HG03280 (cell line): ENCODE results near the gene GRK2.
"Not testable (repeated sequence)": the region's sequence is repeated elsewhere in the genome, so short reads cannot be mapped to it uniquely, and the experiment has no call there.

Source experiments
- ATAC-seq: cut with Tn5 transposase; IDR thresholded peaks from one replicate; pipeline ENCODE4 v1.9.1; 2021; ENCODE audit warnings: mild to moderate bottlenecking, moderate library complexity; ENCODE audit not compliant: unreplicated experiment

The GRK2 gene

DNA sequence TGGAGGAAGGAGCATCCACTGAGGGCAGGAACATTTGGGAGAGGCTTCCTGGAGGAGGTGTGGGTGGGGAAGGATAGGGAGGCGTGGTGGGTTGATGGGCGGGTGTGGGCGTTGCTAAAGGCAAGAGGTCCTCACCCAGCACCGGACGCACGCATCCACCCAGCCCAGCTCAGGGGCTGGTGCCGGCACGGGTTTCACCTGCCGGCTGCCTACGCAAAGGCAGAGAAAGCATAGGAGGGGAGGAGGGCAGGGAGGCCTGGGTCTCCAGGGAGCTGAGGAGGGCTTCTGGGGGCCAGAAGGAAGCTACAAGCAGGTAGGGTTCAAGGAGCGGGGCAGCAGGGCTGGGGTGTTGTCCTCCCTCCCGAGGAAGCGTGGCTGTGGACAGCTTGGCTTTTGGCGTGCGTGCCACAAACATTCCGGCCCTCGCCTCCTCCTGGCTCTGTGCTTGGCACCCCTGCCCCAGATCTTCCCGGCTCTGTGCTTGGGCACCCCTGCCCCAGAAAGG lies 44.8 kb downstream of the GRK2 start:
- no peak for ATAC-seq

GRCh38 chr11:67311556-67312082 lies 45.3 kb downstream of the GRK2 start:
- no peak for ATAC-seq

GRCh38 chr11:67312187-67313021 lies 46.1 kb downstream of the GRK2 start:
- ATAC-seq = no peak

DNA sequence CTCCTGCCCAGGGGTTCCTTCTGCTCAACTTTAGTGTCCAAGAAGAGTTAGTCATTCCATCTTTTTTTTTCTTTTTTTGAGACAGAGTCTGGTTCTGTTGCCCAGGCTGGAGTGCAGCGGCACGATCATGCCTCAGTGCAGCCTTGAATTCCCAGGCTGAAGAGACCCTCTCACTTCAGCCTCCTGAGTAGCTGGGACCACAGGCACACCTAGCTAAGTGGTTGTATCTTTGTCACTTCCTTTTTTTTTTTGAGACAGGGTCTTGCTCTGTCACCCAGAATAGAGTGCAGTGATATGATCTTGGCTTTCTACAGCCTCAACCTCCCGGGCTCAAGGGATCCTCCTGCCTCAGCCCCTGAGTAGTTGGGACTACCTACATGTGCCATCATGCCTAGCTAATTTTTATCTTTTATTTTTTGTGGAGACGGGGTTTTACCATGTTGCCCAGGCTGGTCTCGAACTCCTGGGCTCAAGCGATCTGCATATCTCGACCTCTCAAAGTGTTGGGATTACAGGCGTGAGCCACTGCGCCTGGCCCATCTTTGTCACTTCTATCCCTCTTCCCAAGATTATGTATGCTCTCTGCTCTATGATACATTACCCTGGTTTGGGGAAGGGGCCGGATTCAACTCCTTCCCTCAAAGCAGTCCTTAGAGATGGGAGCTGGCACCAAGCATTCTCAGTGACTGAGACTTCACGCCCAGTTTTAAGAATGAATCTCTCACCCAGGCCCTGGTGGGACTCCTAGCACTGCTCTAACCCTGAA lies 47.0 kb downstream of the GRK2 start:
- no peak for ATAC-seq

DNA sequence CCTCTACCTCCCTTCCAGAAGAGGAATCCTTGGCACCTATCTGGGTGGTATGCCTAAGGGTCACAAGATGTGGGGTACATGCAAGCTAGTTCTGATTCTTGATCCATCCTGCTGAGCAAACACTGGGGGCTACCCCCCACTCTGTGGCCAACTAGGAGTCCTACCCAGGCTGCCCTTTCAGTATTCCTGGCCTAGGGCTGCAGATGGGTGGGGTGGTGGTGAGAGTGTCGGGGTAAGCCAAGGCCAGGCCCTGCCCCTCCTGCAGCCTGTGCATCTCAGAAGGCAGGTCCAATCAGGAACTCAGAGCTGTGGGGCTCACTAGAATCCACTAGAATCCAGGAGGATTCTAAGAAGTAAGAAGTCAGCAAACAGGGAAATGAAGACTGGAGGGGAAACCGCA lies 47.9 kb downstream of the GRK2 start:
- ATAC-seq = no peak

GRCh38 chr11:67315325-67315909 lies 49.1 kb downstream of the GRK2 start:
- no peak for ATAC-seq

DNA sequence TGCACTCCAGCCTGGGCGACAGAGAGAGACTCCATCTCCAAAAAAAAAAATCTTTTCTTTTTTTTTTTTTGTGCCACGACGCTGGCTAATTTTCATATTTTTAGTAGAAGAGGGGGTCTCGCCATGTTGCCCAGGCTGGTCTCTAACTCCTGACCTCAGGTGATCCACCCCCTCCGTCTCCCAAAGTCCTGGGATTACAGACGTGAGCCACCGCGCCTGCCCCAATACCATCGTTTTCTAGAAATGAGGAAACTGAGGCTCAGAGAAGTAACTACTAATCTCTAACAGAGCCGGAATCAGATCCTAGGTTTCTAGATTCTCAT lies 50.6 kb downstream of the GRK2 start:
- ATAC-seq = no peak

DNA sequence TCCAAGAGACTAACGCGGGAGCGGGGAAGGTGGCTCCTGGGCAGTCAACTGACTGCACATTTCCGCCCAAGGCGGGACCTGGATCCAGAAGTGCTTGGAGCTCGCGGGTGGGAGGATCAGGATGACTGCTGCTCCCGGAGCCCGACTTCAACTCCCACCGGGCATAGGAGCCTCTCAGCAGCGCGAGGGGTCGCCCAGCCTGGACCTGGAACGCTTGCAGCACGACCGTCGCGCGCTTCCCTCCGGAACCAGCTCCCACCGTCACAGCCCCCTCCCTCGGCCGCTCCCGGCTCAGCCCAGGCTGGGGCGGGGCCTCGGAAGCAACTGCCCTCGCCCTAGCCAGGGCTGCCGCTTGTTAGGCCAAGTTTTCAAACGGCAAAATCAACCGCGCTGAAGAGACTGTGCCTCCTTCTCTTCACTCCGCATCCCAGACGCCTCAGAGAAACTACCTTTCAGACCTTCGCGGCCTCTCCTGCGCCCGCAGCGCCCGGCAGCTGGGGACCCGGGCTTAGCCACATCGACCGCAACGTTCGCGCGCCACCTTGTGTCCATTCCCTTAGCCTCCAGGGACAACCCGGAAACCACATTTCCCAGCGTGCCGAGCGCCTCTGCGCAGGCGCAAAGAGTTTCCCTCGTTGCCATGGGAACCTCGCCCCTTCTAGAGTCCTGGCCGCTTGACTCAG lies 51.1 kb downstream of the GRK2 start:
- peak; percentile 87 for ATAC-seq

GRCh38 chr11:67317888-67318555 lies 51.7 kb downstream of the GRK2 start:
- peak; percentile 14 for ATAC-seq

DNA sequence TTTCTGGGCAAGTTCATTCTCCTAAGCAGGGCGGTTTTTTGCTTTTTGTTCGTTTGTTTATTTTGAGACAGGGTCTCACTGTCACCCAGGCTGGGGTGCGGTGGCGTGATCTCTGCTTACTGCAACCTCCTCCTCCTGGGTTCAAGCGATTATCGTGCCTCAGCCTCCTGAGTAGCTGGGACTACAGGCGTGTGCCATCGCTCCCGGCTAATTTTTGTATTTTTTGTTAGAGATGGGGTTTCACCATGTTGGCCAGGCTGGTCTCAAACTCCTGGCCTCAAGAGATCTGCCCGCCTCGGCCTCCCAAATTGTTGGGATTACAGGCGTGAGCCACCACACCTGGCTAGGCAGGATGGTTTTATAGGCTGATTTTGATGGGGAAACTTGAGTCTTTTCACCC lies 52.6 kb downstream of the GRK2 start:
- ATAC-seq = not testable (repeated sequence)

- no peak for ATAC-seq
These were observed 53.7 kb downstream of the GRK2 start for GRCh38 chr11:67320011-67320410.

GRCh38 chr11:67320691-67321090 lies 54.4 kb downstream of the GRK2 start:
- no peak for ATAC-seq

DNA sequence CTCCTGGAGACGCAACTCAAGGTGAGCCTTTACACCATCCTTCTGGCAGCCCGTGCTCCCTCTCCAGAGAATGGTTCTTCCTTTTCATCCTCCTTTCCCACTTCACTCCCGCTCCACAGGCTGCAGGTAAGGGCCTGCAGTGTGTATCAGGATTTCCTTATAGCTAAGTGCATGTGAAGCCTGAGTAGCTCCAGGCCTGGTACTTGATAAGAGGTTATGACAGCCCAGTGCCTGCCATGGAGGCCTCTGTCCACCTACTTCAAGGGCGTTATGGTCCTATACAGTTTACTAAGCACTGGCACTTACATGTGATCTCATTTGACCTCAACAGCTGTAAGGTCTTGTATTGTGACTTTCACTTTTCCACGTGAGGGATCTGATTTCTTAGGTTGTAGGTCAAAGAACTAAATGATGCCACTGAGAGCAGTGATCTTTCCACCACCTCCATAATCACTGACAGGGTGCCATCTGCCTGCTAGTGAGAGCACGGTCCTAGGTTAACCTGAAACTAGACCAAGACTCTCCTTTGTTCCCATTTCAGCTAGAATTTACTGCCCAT lies 55.1 kb downstream of the GRK2 start:
- ATAC-seq = no peak

- ATAC-seq = no peak
These were observed 55.8 kb downstream of the GRK2 start for GRCh38 chr11:67322049-67322448.

- ATAC-seq = no peak
These were observed 57.3 kb downstream of the GRK2 start for GRCh38 chr11:67323526-67323925.

DNA sequence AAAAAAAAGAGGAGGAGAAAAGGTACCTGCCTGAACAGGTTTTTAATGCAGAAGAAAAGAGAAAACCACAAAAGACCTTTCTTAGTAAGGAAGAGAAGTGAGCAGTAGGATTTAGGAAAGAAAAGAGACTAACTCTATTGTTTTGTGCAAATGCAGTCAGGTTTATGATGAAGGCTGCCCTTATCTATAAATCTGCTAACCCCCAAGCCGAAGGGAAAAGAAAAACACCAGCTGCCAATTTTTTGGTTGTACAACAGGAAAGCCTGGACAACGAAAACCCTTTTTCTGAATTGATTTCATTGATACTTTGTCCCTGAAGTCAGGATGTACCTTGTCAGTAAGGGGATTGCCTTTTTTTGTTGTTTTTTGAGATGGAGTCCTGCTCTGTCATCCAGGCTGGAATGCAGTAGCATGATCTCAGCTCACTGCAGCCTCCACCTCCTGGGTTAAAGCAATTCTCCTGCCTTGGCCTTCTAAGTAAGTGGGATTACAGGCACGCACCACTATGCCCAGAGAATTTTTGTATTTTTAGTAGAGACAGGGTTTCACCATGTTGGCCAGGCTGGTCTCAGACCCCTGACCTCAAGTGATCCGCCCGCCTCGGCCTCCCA lies 65.9 kb downstream of the GRK2 start:
- no peak for ATAC-seq
